GM19025 (cell line): Measurements from ENCODE around the gene RNF8.
"Not testable (repeated sequence)": the region's sequence is repeated elsewhere in the genome, so short reads cannot be mapped to it uniquely, and the experiment has no call there.

Experiments used
- ATAC-seq: cut with Tn5 transposase; IDR thresholded peaks from one replicate; pipeline ENCODE4 v1.9.1; 2021; ENCODE audit warnings: mild to moderate bottlenecking, low read depth, moderate library complexity; ENCODE audit not compliant: unreplicated experiment

RNF8 gene

GRCh38 chr6:37321101-37321500 is 32.7 kb upstream of the RNF8 start:
- no peak for ATAC-seq

GRCh38 chr6:37321516-37322415 is 32.0 kb upstream of the RNF8 start:
- no peak for ATAC-seq

DNA sequence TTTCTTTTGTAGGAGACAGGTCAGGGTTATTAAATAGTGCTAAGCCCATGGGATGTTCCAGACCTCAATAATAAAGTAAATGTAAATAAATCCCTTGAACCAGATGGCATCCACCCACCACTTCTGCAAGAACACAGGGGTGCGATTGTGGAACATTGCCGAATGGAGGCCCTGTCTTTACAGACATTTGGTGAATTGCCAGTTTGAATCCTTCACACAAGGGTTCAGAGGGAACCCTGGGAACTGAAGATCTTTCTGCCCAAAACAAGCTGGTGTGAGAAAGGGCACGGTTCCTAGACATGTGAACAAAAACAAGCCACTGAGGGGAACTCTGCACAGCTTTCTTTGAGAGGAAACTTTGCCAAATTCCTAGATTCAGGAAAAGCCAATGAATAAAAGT is 30.2 kb upstream of the RNF8 start:
- no peak for ATAC-seq

DNA sequence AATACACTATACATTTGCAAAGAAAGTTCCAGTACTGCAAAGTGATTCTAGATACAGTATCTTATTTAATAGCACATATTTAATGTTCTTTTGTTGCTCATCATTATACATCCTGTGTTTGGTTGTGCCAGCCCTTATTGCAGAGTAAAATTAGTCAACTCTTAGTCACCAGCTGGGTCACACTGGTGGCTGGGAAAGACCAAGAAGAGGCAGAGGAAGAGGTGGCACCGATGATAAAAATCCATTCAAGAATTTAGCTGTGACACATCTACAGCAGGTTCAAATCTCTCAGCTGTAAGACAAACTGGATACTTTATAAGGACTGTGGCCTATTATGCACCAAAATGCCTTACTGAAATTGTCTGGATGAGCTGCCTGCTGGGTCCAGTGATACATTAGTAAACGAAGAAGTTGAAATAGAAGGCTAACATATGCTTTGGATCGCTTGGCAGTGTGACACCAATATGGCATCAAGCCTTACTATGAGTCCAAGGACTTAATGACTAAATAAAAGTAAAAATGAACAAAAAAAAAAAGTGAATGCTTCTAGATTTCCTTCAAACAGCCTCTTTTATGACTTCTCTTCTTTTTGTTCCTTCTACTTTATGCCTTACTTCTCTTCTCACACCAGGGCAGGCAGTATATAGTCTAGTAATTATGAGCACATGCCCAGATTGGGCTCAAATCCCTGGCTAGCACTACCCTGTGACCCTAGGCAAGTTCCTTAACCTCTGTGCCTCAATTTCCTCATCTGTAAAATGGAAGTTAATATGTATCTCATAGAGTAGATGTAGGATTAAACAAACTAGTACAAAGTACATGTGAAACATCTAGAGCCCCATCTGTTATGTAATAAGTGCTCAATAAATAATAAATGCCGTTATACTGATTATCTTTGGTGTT is 29.4 kb upstream of the RNF8 start:
- ATAC-seq = no peak

- not testable (repeated sequence) for ATAC-seq
Observed at GRCh38 chr6:37330345-37330744, 23.4 kb upstream of the RNF8 start.

- no peak for ATAC-seq
Observed at GRCh38 chr6:37331047-37331446, 22.7 kb upstream of the RNF8 start.

GRCh38 chr6:37332894-37333293 is 20.9 kb upstream of the RNF8 start:
- ATAC-seq = no peak

DNA sequence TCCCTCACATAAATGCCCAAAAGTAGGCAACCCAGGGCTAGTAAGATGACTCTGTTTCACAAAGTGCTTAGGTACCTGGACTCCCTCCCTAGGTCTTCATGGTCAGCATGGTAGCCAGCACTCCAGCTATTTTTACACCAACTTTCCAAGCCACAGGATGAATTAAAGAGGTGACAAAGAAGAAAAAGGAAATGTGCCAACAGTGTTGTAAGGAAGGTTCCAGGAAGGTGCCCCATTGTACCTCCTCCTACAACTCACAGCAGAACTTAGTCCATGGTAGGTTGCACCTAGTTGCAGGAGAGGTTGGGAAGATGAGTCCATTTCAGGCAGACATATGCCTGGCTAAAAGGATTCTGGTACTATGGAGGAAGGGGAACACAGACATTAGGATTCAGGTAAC is 19.7 kb upstream of the RNF8 start:
- ATAC-seq = no peak

GRCh38 chr6:37338317-37338716 is 15.5 kb upstream of the RNF8 start:
- not testable (repeated sequence) for ATAC-seq

DNA sequence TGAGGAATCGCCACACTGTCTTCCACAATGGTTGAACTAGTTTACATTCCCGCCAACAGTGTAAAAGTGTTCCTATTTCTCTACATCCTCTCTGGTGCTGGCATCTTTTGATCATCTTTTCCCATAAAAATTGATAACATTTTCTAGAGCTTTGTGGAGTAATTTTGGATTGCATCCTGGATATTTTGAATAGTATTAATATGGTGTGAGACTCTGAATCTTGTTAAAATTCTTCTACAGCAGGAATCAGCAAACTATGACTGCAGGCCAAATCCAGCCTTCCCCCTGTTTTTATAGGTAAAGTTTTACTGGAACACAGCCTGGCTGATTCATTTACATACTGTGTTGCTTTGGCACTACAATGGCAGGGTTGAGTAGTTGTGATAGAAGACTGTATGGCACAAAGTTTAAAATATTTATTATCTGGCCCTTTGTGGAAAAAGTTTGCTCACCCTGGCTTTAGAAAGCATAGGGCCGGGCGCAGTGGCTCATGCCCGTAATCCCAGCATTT is 15.0 kb upstream of the RNF8 start:
- ATAC-seq = no peak

GRCh38 chr6:37339741-37340638 is 13.8 kb upstream of the RNF8 start:
- ATAC-seq = no peak

DNA sequence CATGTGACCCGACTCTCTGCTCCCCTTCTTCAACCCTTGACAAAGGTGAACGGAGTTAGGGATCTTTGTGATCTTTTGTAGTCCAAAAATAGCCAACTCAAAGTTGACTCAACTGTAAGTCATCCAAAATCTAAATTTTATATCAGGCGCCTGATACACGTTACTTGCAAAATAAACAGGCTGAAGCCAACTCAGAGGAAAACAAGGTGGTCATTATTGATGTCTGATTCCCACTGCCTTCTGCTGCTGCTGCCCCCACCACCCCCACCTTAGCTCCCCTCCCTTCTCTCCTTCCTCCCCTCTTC is 13.2 kb upstream of the RNF8 start:
- ATAC-seq = no peak

DNA sequence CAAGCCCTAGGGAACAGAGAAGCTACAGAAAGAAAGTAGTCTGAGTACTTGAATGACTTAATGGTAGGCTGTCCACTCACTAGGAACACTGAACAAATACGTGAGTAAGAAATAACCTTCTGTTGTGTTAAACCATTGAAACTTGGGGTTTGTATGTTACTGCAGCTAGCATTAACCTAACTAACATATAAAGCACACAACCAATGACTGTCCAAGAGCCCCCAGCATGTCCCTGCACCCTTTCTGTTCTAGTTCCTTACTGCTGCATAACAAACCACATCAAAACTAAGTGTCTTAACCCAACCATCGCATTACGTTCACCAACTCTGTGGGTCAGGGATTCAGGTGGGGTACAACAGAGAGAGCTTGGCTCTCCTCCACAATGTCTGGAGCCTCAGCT is 10.5 kb upstream of the RNF8 start:
- ATAC-seq = no peak

GRCh38 chr6:37344308-37344707 is 9.5 kb upstream of the RNF8 start:
- no peak for ATAC-seq

GRCh38 chr6:37345804-37346203 is 8.0 kb upstream of the RNF8 start:
- not testable (repeated sequence) for ATAC-seq

- no peak for ATAC-seq
Observed at GRCh38 chr6:37347177-37347576, 6.6 kb upstream of the RNF8 start.

DNA sequence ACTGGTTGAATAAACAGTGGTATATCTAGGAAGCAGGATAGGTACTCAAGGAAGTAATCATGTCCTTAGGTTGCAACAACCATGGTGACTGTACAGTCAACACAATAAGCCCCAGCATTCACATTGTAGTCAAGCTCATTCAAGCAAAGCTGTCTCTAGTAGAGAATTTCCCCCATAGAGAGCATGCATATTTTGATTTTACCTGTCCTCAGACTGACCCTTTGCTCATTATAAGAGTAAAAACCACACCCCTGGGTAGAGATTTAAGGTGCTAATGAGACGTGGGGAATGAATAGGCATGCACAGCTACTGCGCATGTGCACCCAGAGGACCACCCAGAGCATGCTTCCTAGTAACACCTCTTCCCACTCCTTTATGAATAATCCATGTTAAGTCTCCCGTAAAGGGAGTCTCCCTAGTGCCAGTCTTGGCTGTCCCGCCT is 6.1 kb upstream of the RNF8 start:
- ATAC-seq = no peak

GRCh38 chr6:37351027-37351426 is 2.8 kb upstream of the RNF8 start:
- no peak for ATAC-seq

- no peak for ATAC-seq
Observed at GRCh38 chr6:37352384-37352783, 1.4 kb upstream of the RNF8 start.
